Medulla oblongata (tissue), 1 donor: Measurements from ENCODE around the gene RIMS1.
"Not testable (repeated sequence)": the region's sequence is repeated elsewhere in the genome, so short reads cannot be mapped to it uniquely, and the experiment has no call there.

Experiments used
- DNase-seq: peaks from one replicate; pipeline ENCODE4 v3.0.0-alpha.2; 2015; ENCODE audit errors: extremely low spot score

RIMS1 gene

GRCh38 chr6:72335203-72335602 lies 448.9 kb downstream of the RIMS1 start:
- not testable (repeated sequence) for DNase-seq

GRCh38 chr6:72348926-72349325 lies 462.6 kb downstream of the RIMS1 start:
- DNase-seq, result no peak

GRCh38 chr6:72350296-72350881 lies 464.0 kb downstream of the RIMS1 start:
- DNase-seq, result peak; percentile 42

- DNase-seq, result no peak
These were observed 477.7 kb downstream of the RIMS1 start for GRCh38 chr6:72363844-72364740.

- DNase-seq, result no peak
These were observed 479.4 kb downstream of the RIMS1 start for GRCh38 chr6:72365773-72366172.

GRCh38 chr6:72367439-72367838 lies 481.1 kb downstream of the RIMS1 start:
- DNase-seq, result no peak

GRCh38 chr6:72371473-72371872 lies 485.1 kb downstream of the RIMS1 start:
- DNase-seq, result no peak

GRCh38 chr6:72374172-72374571 lies 487.8 kb downstream of the RIMS1 start:
- no peak for DNase-seq

- peak; percentile 12 for DNase-seq
These were observed 488.5 kb downstream of the RIMS1 start for GRCh38 chr6:72374857-72375256.

- DNase-seq, result peak; percentile 38
These were observed 490.4 kb downstream of the RIMS1 start for GRCh38 chr6:72376736-72377135.

GRCh38 chr6:72381076-72381475 lies 494.7 kb downstream of the RIMS1 start:
- no peak for DNase-seq

- no peak for DNase-seq
These were observed 496.5 kb downstream of the RIMS1 start for GRCh38 chr6:72382602-72383529.

GRCh38 chr6:72386324-72386723 lies 500.0 kb downstream of the RIMS1 start:
- DNase-seq, result no peak

- no peak for DNase-seq
These were observed 503.3 kb downstream of the RIMS1 start for GRCh38 chr6:72389698-72390097.

GRCh38 chr6:72390548-72390947 lies 504.2 kb downstream of the RIMS1 start:
- DNase-seq, result no peak

- DNase-seq, result no peak
These were observed 515.5 kb downstream of the RIMS1 start for GRCh38 chr6:72401865-72402264.

GRCh38 chr6:72403413-72403812 lies 517.1 kb downstream of the RIMS1 start:
- no peak for DNase-seq

GRCh38 chr6:72406517-72406916 lies 520.2 kb downstream of the RIMS1 start:
- DNase-seq, result no peak

GRCh38 chr6:72410769-72411168 lies 524.4 kb downstream of the RIMS1 start:
- no peak for DNase-seq

- peak; percentile 90 for DNase-seq
These were observed 525.7 kb downstream of the RIMS1 start for GRCh38 chr6:72411872-72412708.

GRCh38 chr6:72412709-72413044 lies 526.3 kb downstream of the RIMS1 start:
- no peak for DNase-seq
